H9 (cell line): Measurements from ENCODE around the gene HOMER1. TPM values are rescaled to one million over a fixed set of nuclear protein-coding genes. Genes with fewer than 3 reads are reported as not detected.

Experiments
- DNase-seq: peaks from one replicate; pipeline ENCODE4 v3.0.0-alpha.2; 2017
- H2AFZ ChIP-seq: one replicate; pipeline ENCODE4 v1.6.1; 2013; ENCODE audit warnings: mild to moderate bottlenecking, low read length, control low read depth, moderate library complexity
- H2AK5ac ChIP-seq: 2 replicates; pipeline ENCODE4 v1.6.1; 2013; ENCODE audit warnings: low read length, control low read depth, mixed read lengths; ENCODE audit not compliant: insufficient read length
- H2BK120ac ChIP-seq: one replicate; pipeline ENCODE4 v1.6.1; 2013; ENCODE audit warnings: low read depth, mild to moderate bottlenecking, low read length, control low read depth, inconsistent platforms; ENCODE audit not compliant: poor library complexity, severe bottlenecking
- H2BK12ac ChIP-seq: 2 replicates; pipeline ENCODE4 v1.6.1; 2013; ENCODE audit warnings: low read length, control low read depth, mixed read lengths, low read depth; ENCODE audit not compliant: insufficient read length
- H2BK15ac ChIP-seq: 2 replicates; pipeline ENCODE4 v1.6.1; 2013; ENCODE audit warnings: low read depth, low read length, control low read depth
- H2BK20ac ChIP-seq: one replicate; pipeline ENCODE4 v1.6.1; 2013; ENCODE audit warnings: low read depth, mild to moderate bottlenecking, low read length, control low read depth, inconsistent platforms; ENCODE audit not compliant: poor library complexity, severe bottlenecking
- H2BK5ac ChIP-seq: 2 replicates; pipeline ENCODE4 v1.6.1; 2013; ENCODE audit warnings: low read length, control low read depth, mixed read lengths; ENCODE audit not compliant: insufficient read length
- H3K14ac ChIP-seq: 2 replicates; pipeline ENCODE4 v1.6.1; 2013; ENCODE audit warnings: low read length, control low read depth; ENCODE audit not compliant: insufficient read depth
- H3K18ac ChIP-seq: 2 replicates; pipeline ENCODE4 v1.6.1; 2013; ENCODE audit warnings: low read depth, mild to moderate bottlenecking, mixed read lengths, low read length, control low read depth; ENCODE audit not compliant: insufficient read length
- H3K23ac ChIP-seq: 2 replicates; pipeline ENCODE4 v1.6.1; 2013; ENCODE audit warnings: low read length, control low read depth, mixed read lengths, low read depth; ENCODE audit not compliant: insufficient read length
- H3K23me2 ChIP-seq: 2 replicates; pipeline ENCODE4 v1.6.1; 2013; ENCODE audit warnings: low read depth, mild to moderate bottlenecking, mixed read lengths, low read length, control low read depth; ENCODE audit not compliant: insufficient read length, poor library complexity, severe bottlenecking
- H3K27ac ChIP-seq: 2 replicates; pipeline ENCODE4 v1.5.1; 2013; ENCODE audit warnings: low read length, control low read depth, mixed read lengths, low read depth; ENCODE audit not compliant: insufficient read length
- H3K27me3 ChIP-seq: 2 replicates; pipeline ENCODE4 v1.6.1; 2013; ENCODE audit warnings: low read length, control low read depth, inconsistent platforms; ENCODE audit not compliant: insufficient read depth
- H3K4ac ChIP-seq: 2 replicates; pipeline ENCODE4 v1.6.1; 2013; ENCODE audit warnings: low read depth, mild to moderate bottlenecking, control low read depth, inconsistent platforms, low read length, moderate library complexity
- H3K4me1 ChIP-seq: 2 replicates; pipeline ENCODE4 v1.6.1; 2013; ENCODE audit warnings: low read length, control low read depth, inconsistent platforms; ENCODE audit not compliant: insufficient read depth
- H3K4me2 ChIP-seq: 2 replicates; pipeline ENCODE4 v1.6.1; 2013; ENCODE audit warnings: low read length, control low read depth, mixed read lengths; ENCODE audit not compliant: insufficient read length, insufficient read depth
- H3K56ac ChIP-seq: 2 replicates; pipeline ENCODE4 v1.6.1; 2013; ENCODE audit warnings: low read depth, mild to moderate bottlenecking, mixed read lengths, low read length, control low read depth; ENCODE audit not compliant: insufficient read length
- H3K79me1 ChIP-seq: 2 replicates; pipeline ENCODE4 v1.6.1; 2013; ENCODE audit warnings: low read depth, mild to moderate bottlenecking, moderate library complexity, low read length, control low read depth, inconsistent platforms; ENCODE audit not compliant: insufficient read depth, poor library complexity, severe bottlenecking
- H3K79me2 ChIP-seq: 2 replicates; pipeline ENCODE4 v1.6.1; 2013; ENCODE audit warnings: low read length, control low read depth, inconsistent platforms; ENCODE audit not compliant: insufficient read depth
- H3K9ac ChIP-seq: 2 replicates; pipeline ENCODE4 v1.6.1; 2013; ENCODE audit warnings: low read length, control low read depth, mixed read lengths; ENCODE audit not compliant: insufficient read length; ENCODE audit errors: extremely low read depth
- H3K9me3 ChIP-seq: one replicate; pipeline ENCODE4 v1.6.1; 2013; ENCODE audit warnings: low read depth, low read length, inconsistent platforms; ENCODE audit not compliant: control insufficient read depth
- H3T11ph ChIP-seq: one replicate; pipeline ENCODE4 v1.6.1; 2013; ENCODE audit warnings: mild to moderate bottlenecking, low read length, control low read depth, inconsistent platforms
- H4K20me1 ChIP-seq: one replicate; pipeline ENCODE4 v1.6.1; 2013; ENCODE audit not compliant: control insufficient read depth, insufficient read length, insufficient read depth
- H4K5ac ChIP-seq: 2 replicates; pipeline ENCODE4 v1.6.1; 2013; ENCODE audit warnings: low read depth, mild to moderate bottlenecking, mixed read lengths, low read length, control low read depth; ENCODE audit not compliant: insufficient read length
- H4K8ac ChIP-seq: replicated peaks from 2 replicates; pipeline ENCODE4 v1.6.1; 2013; ENCODE audit warnings: low read length, control low read depth, mixed read lengths, low read depth; ENCODE audit not compliant: insufficient read length
- H4K91ac ChIP-seq: 2 replicates; pipeline ENCODE4 v1.6.1; 2013; ENCODE audit warnings: low read depth, mild to moderate bottlenecking, moderate library complexity, mixed read lengths, low read length, control low read depth; ENCODE audit not compliant: insufficient read length
- H3K27ac Mint-ChIP-seq, 3 experiments: 2 replicates in 2 of 3; 3 replicates in 1 of 3; pipeline ENCODE4 v1.8.0; 2020 to 2021; ENCODE audit warnings: mixed read lengths in 3 of 3, mild to moderate bottlenecking in 1 of 3, moderate library complexity in 1 of 3
- H3K27me3 Mint-ChIP-seq: 2 replicates; pipeline ENCODE4 v1.8.0; 2021; ENCODE audit warnings: low read depth, mild to moderate bottlenecking, moderate library complexity, mixed read lengths
- H3K36me3 Mint-ChIP-seq, 3 experiments: 2 replicates in 2 of 3; 3 replicates in 1 of 3; pipeline ENCODE4 v1.8.0; 2020 to 2021; ENCODE audit warnings: low read depth in 3 of 3, mixed read lengths in 3 of 3; ENCODE audit not compliant: insufficient read depth in 1 of 3
- H3K4me1 Mint-ChIP-seq, 2 experiments: 2 replicates each; pipeline ENCODE4 v1.8.0; 2020; ENCODE audit warnings: mixed read lengths in 2 of 2
- H3K4me3 Mint-ChIP-seq, 2 experiments: 2 replicates in 1 of 2; 3 replicates in 1 of 2; pipeline ENCODE4 v1.8.0; 2020 to 2021; ENCODE audit warnings: mild to moderate bottlenecking in 2 of 2, mixed read lengths in 2 of 2, moderate library complexity in 1 of 2
- H3K9me3 Mint-ChIP-seq, 2 experiments: 2 replicates in 1 of 2; 3 replicates in 1 of 2; pipeline ENCODE4 v1.8.0; 2020; ENCODE audit warnings: mild to moderate bottlenecking in 2 of 2, mixed read lengths in 2 of 2, moderate library complexity in 1 of 2
- WGBS: extraction: QIAGEN DNeasy Blood & Tissue Kit; methylation state at CpG from one replicate; pipeline ENCODE4 v1.1.7; 2013; ENCODE audit warnings: missing lambda C conversion rate, low lambda C conversion rate, mixed read lengths; ENCODE audit not compliant: insufficient read length; ENCODE audit errors: extremely low coverage; 5-methylcytosine and 5-hydroxymethylcytosine counted together
- total RNA-seq: library from RNA; stranded (reverse); gene quantifications from 2 replicates; pipeline ENCODE4 v1.2.1, GENCODE V29; 2021
- TF ChIP-seq, protein P1 (sequence below): fragments of 200-600 bp; sonication (generic); conservative IDR thresholded peaks from 3 replicates; pipeline ENCODE4 v1.8.0; 2021; ENCODE audit warnings: antibody characterized with exemption, mild to moderate bottlenecking

Gene HOMER1
- total RNA-seq, 1 experiment from 2014 or later, result 39.5 TPM

GRCh38 chr5:79536193-79536906, 22.4 kb upstream of the HOMER1 start:
- Histone ChIP-seq H3K79me1 (no peaks in the 10 kb centered on the region), H3K4me1 (no peaks in the 10 kb centered on the region), H3K23ac (no peak overlapping the region), H3K18ac (no peak overlapping the region), H3K27me3 (no peaks in the 10 kb centered on the region), H3K14ac (no peak overlapping the region), H3K23me2 (no peaks in the 10 kb centered on the region), H3T11ph (no peak overlapping the region), H2BK5ac (no peak overlapping the region), H2BK20ac (no peak overlapping the region), H3K79me2 (no peaks in the 10 kb centered on the region), H2AFZ (no peak overlapping the region), H3K4ac (no peak overlapping the region), H2BK120ac (no peak overlapping the region), H2BK15ac (no peak overlapping the region), H2AK5ac (no peak overlapping the region), H3K9ac (no peak overlapping the region), H3K9me3 (no peaks in the 10 kb centered on the region), H3K4me2 (no peak overlapping the region), H2BK12ac (no peak overlapping the region), H3K56ac (no peak overlapping the region), H4K20me1 (no peaks in the 10 kb centered on the region), H3K27ac (no peak overlapping the region), H4K8ac (no peak overlapping the region), H4K5ac (no peak overlapping the region), H4K91ac (no peak overlapping the region)
- no peak for DNase-seq
- Mint-ChIP-seq H3K27ac (no peak overlapping the region), H3K4me1 (peaks cover 0 to 4% of the 10 kb centered on the region in 2 experiments; a peak in 2 of 4 replicates), H3K27me3 (no peaks in the 10 kb centered on the region), H3K9me3 (no peaks in the 10 kb centered on the region), H3K36me3 (no peaks in the 10 kb centered on the region), H3K4me3 (no peak overlapping the region)
- no CpG with 5 or more reads among the region's 3 CpGs for WGBS
- TF ChIP-seq, protein P1, sequence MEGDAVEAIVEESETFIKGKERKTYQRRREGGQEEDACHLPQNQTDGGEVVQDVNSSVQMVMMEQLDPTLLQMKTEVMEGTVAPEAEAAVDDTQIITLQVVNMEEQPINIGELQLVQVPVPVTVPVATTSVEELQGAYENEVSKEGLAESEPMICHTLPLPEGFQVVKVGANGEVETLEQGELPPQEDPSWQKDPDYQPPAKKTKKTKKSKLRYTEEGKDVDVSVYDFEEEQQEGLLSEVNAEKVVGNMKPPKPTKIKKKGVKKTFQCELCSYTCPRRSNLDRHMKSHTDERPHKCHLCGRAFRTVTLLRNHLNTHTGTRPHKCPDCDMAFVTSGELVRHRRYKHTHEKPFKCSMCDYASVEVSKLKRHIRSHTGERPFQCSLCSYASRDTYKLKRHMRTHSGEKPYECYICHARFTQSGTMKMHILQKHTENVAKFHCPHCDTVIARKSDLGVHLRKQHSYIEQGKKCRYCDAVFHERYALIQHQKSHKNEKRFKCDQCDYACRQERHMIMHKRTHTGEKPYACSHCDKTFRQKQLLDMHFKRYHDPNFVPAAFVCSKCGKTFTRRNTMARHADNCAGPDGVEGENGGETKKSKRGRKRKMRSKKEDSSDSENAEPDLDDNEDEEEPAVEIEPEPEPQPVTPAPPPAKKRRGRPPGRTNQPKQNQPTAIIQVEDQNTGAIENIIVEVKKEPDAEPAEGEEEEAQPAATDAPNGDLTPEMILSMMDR, result no peak
